Adipocyte (in vitro differentiated cells): Measurements from ENCODE around the gene HCFC1.

ENCODE experiments used
- DNase-seq: peaks from one replicate; pipeline ENCODE4 v3.0.0-alpha.2; 2015; ENCODE audit warnings: low read depth
- H3K27me3 ChIP-seq: replicated peaks from 2 replicates; pipeline ENCODE4 v1.7.0; 2013; ENCODE audit warnings: mild to moderate bottlenecking, low read length, moderate library complexity; ENCODE audit not compliant: control insufficient read depth, insufficient read depth
- H3K36me3 ChIP-seq: 2 replicates; pipeline ENCODE4 v1.7.0; 2013; ENCODE audit warnings: low read length, mild to moderate bottlenecking, moderate library complexity; ENCODE audit not compliant: control insufficient read depth, insufficient read depth, severe bottlenecking
- H3K4me1 ChIP-seq: 2 replicates; pipeline ENCODE4 v1.7.0; 2013; ENCODE audit warnings: mild to moderate bottlenecking, low read length, moderate library complexity; ENCODE audit not compliant: control insufficient read depth, insufficient read depth
- H3K4me3 ChIP-seq: 2 replicates; pipeline ENCODE4 v1.7.0; 2013; ENCODE audit warnings: mild to moderate bottlenecking, low read length, moderate library complexity
- H3K9ac ChIP-seq: 2 replicates; pipeline ENCODE4 v1.7.0; 2013; ENCODE audit warnings: mild to moderate bottlenecking, low read length, moderate library complexity
- H3K9me3 ChIP-seq: 2 replicates; pipeline ENCODE4 v1.7.0; 2013; ENCODE audit warnings: mild to moderate bottlenecking, low read length, moderate library complexity; ENCODE audit not compliant: control insufficient read depth

Gene HCFC1

GRCh38 chrX:153931151-153931550, 40.5 kb downstream of the HCFC1 start:
- DNase-seq = no peak
- H3K27me3 ChIP-seq = no peaks in the 10 kb centered on the region
- peak overlapping the region; percentile 18 for H3K9ac ChIP-seq
- peaks cover 31% of the 10 kb centered on the region for H3K36me3 ChIP-seq
- no peaks in the 10 kb centered on the region for H3K9me3 ChIP-seq
- no peak overlapping the region for H3K4me3 ChIP-seq
- peaks cover 26% of the 10 kb centered on the region for H3K4me1 ChIP-seq

- Histone ChIP-seq H3K4me3 (no peak overlapping the region), H3K4me1 (peaks cover 26% of the 10 kb centered on the region), H3K27me3 (no peaks in the 10 kb centered on the region), H3K9me3 (no peaks in the 10 kb centered on the region), H3K36me3 (peaks cover 31% of the 10 kb centered on the region), H3K9ac (no peak overlapping the region)
- no peak for DNase-seq
Measured at GRCh38 chrX:153930011-153930910, 41.4 kb downstream of the HCFC1 start.

GRCh38 chrX:153929576-153929975, 42.0 kb downstream of the HCFC1 start:
- Histone ChIP-seq H3K36me3 (peaks cover 31% of the 10 kb centered on the region), H3K4me3 (no peak overlapping the region), H3K9me3 (no peaks in the 10 kb centered on the region), H3K9ac (peak overlapping the region; percentile 32), H3K27me3 (no peaks in the 10 kb centered on the region), H3K4me1 (peaks cover 28% of the 10 kb centered on the region)
- no peak for DNase-seq

DNA sequence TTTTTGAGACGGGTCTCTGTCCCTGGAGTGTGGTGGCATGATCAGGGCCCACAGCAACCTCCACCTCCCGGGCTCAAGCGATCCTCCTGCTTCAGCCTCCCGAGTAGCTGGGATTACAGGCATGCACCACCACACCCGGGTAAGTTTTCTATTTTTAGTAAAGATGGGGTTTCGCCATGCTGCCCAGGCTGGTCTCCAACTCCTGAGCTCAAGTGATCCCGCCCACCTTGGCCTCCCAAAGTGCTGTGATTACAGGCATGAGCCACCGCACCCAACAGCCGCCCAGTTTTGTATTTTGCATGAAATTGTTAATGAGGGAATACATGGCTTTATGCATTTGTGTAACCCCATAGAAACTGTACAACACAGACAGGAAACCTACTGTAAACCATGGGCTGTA, 42.8 kb downstream of the HCFC1 start:
- peaks cover 33% of the 10 kb centered on the region for H3K4me1 ChIP-seq
- H3K4me3 ChIP-seq = peak overlapping the region; percentile 66
- no peak for DNase-seq
- H3K27me3 ChIP-seq = no peaks in the 10 kb centered on the region
- no peaks in the 10 kb centered on the region for H3K9me3 ChIP-seq
- no peak overlapping the region for H3K9ac ChIP-seq
- peaks cover 31% of the 10 kb centered on the region for H3K36me3 ChIP-seq

- DNase-seq = peak; percentile 97
- peaks cover 31% of the 10 kb centered on the region for H3K36me3 ChIP-seq
- H3K4me1 ChIP-seq = peaks cover 35% of the 10 kb centered on the region
- H3K9ac ChIP-seq = peak overlapping the region; percentile 91
- no peaks in the 10 kb centered on the region for H3K9me3 ChIP-seq
- peaks cover 3% of the 10 kb centered on the region for H3K27me3 ChIP-seq
- H3K4me3 ChIP-seq = peak overlapping the region; percentile 83
Measured at GRCh38 chrX:153927922-153928760, 43.5 kb downstream of the HCFC1 start.

DNA sequence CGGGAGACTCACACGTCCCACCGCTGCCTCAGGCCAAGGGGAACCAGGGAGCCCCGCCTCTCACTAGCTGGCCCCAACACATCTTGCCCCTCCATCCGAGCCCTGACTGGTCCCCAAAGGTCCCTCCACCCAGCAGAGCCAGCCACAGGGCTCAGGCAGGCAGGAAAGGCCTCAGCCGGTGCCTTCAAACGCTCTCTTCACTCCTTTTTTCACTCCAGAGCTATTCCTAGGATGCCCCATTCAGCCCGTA, 44.0 kb downstream of the HCFC1 start:
- Histone ChIP-seq H3K4me3 (peak overlapping the region; percentile 83), H3K9me3 (no peaks in the 10 kb centered on the region), H3K9ac (peak overlapping the region; percentile 91), H3K4me1 (peaks cover 35% of the 10 kb centered on the region), H3K27me3 (peaks cover 5% of the 10 kb centered on the region), H3K36me3 (peaks cover 31% of the 10 kb centered on the region)
- DNase-seq = peak; percentile 28

- Histone ChIP-seq H3K9ac (peak overlapping the region; percentile 91), H3K4me3 (peak overlapping the region; percentile 83), H3K4me1 (peaks cover 35% of the 10 kb centered on the region), H3K36me3 (peaks cover 27% of the 10 kb centered on the region), H3K27me3 (peaks cover 6% of the 10 kb centered on the region), H3K9me3 (no peaks in the 10 kb centered on the region)
- no peak for DNase-seq
Measured at GRCh38 chrX:153926858-153927671, 44.6 kb downstream of the HCFC1 start.

DNA sequence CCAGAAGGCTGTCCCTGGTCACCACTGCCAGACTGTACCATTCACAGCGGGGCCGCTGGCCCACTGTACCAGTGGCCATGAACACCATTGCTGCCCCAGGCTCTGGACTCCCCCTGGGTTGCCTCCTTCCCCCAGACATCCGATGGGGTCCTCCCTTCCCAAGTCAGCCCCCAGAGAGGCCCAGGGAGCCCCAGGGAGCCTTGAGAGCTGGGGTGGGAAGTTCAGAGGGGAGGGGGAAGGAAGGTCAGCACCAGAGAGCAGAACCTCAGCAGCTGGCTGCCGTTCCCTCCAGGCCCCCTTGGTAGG, 45.1 kb downstream of the HCFC1 start:
- DNase-seq = no peak
- Histone ChIP-seq H3K4me1 (peaks cover 31% of the 10 kb centered on the region), H3K36me3 (peaks cover 22% of the 10 kb centered on the region), H3K4me3 (peak overlapping the region; percentile 83), H3K27me3 (peaks cover 9% of the 10 kb centered on the region), H3K9me3 (no peaks in the 10 kb centered on the region), H3K9ac (no peak overlapping the region)

DNA sequence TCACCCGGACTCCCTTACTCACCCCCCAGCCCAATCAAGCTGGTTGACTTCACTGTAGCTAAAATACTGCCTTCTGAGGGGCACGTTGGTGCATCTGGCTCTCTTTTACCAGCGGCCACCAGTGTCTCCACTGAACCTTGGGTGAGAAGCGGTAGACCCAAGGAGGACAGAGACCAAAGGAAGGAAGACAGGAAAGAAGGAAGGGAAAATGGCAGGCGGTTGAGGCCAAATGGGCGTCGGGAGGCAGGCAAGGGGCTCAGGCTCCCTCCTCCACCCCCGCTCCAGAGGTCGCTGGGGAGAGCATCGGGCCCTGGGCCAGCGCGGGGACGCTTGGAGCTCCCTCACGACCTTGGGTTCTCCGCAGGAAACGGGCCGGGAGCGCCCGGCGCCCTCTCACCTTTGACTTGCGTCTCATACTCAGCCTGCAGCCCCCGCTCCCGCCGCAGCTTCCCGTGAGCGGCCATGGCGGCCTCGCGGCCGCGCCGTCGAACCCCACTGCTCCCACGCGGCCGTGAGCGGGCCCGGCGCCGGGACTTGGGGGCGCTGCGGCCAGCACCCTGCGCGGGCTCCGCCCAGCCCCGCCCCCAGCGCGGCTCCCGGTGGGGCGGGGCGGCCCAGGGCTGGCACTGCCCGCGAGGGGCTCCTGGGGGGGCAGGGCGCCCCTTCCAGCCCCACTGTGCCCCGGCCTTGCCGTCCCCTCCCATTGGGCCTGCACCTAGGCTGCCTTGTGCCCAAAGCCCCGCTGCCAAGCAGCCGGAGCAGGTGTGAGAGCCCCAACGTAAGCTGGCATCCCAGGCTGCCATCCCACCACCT, 45.7 kb downstream of the HCFC1 start, which contains the start of gene ARHGAP4:
ARHGAP4 (minus strand) TSS at position 526 of the 813 bp plus-strand sequence; CDS start at position 464, 62 bp downstream.
- Histone ChIP-seq H3K9me3 (no peaks in the 10 kb centered on the region), H3K27me3 (peaks cover 14% of the 10 kb centered on the region)
- no peak for DNase-seq

DNA sequence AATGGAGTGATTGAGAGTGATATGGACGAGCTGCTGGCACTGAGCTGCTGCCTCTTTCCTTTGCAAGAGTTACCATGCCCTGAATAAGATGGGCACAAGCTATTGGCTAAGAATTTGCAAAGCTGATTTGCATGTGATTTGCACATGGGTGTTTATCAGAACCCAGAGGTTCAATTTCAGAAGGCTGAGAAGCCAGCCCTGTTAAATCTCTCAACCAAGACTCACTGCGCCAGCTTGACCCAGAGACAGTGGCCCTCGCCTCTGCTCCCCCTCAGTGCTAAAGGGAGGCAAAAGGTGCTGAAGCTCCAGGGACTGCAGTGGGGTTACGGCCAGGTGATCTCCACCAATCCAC, 46.3 kb downstream of the HCFC1 start:
- no peak for DNase-seq
- Histone ChIP-seq H3K36me3 (peaks cover 11% of the 10 kb centered on the region), H3K4me1 (peaks cover 28% of the 10 kb centered on the region), H3K4me3 (no peak overlapping the region), H3K27me3 (peaks cover 16% of the 10 kb centered on the region), H3K9ac (no peak overlapping the region), H3K9me3 (no peaks in the 10 kb centered on the region)

More for the DNA sequence above, 45.7 kb downstream of the HCFC1 start, which contains the start of gene ARHGAP4:
- peaks cover 17% of the 10 kb centered on the region for H3K36me3 ChIP-seq
- H3K9ac ChIP-seq = peak within 1 kb of the TSS; percentile 91
- H3K4me1 ChIP-seq = peaks cover 28% of the 10 kb centered on the region
- H3K4me3 ChIP-seq = peak within 1 kb of the TSS; percentile 83
